SU-DHL-6 (cell line): ENCODE data around the gene RHBDL2.

Experiments
- EZH2phosphoT487 ChIP-seq: fragments of 200-600 bp; sonication (generic), shearing (Covaris generic); conservative IDR thresholded peaks from 2 replicates; pipeline ENCODE4 v1.6.1; 2018; ENCODE audit warnings: mild to moderate bottlenecking, antibody characterized with exemption, low read length, moderate library complexity, mixed read lengths
- TF ChIP-seq, protein P1 (sequence below): fragments of 200-600 bp; sonication (generic); IDR thresholded peaks from one replicate; pipeline ENCODE4 v1.5.1; 2017; ENCODE audit warnings: antibody characterized with exemption, mild to moderate bottlenecking, low read length, moderate library complexity; ENCODE audit not compliant: insufficient read depth, poor library complexity, severe bottlenecking

DNA sequence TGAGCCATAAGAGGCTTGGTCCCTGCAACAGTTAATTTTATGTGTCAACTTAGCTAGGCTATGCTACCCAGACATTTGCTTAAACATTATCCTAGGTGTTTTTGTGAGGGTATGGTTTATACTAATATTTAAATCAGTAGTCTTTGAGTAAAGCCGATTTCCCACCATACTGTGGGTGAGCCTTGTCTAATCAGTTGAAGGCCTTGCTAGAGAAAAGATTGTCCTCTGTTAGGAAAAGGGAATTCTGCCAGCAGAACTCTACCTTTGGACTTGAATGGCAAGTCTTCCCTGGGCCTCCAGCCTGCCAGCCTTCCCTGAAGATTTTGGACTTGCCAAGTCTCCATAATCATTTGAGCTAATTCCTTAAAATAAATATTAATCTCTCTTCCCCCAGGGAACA is 23.9 kb downstream of the RHBDL2 start:
- TF ChIP-seq, protein P1, sequence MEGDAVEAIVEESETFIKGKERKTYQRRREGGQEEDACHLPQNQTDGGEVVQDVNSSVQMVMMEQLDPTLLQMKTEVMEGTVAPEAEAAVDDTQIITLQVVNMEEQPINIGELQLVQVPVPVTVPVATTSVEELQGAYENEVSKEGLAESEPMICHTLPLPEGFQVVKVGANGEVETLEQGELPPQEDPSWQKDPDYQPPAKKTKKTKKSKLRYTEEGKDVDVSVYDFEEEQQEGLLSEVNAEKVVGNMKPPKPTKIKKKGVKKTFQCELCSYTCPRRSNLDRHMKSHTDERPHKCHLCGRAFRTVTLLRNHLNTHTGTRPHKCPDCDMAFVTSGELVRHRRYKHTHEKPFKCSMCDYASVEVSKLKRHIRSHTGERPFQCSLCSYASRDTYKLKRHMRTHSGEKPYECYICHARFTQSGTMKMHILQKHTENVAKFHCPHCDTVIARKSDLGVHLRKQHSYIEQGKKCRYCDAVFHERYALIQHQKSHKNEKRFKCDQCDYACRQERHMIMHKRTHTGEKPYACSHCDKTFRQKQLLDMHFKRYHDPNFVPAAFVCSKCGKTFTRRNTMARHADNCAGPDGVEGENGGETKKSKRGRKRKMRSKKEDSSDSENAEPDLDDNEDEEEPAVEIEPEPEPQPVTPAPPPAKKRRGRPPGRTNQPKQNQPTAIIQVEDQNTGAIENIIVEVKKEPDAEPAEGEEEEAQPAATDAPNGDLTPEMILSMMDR: no peak
- no peak for TF ChIP-seq EZH2phosphoT487
